HEK293 (cell line): Measurements from ENCODE around the gene ZNF609.
A peak's percentile ranks its signal among the peaks of the same experiment; 100 is the strongest.

Experiments
- CTCF ChIA-PET: fragments of 350-600 bp; formaldehyde crosslinking; extraction: SDS; loops from one replicate; lab custom pipeline; 2021; ENCODE audit warnings: antibody characterized with exemption; lab: Yijun Ruan, JAX
- POLR2A ChIA-PET: fragments of 300-600 bp; formaldehyde crosslinking; extraction: SDS; loops from one replicate; lab custom pipeline; 2020; ENCODE audit warnings: antibody characterized with exemption, inconsistent platforms; lab: Yijun Ruan, JAX
- H3K27ac ChIP-seq: fragments of 200-500 bp; sonication (Bioruptor generic); 2 replicates; pipeline ENCODE4 v1.5.1; 2014; ENCODE audit warnings: low read depth, low read length, control low read depth, inconsistent platforms; ENCODE audit errors: extremely low read depth
- H3K36me3 ChIP-seq, 2 experiments: fragments of 200-500 bp in 1 of 2; sonication (Bioruptor generic) in 1 of 2; 1 replicate in 1 of 2; 2 replicates in 1 of 2; pipeline ENCODE4 v1.5.1; 2014 to 2017; ENCODE audit warnings: inconsistent platforms in 2 of 2, low read length in 2 of 2; ENCODE audit not compliant: control insufficient read depth in 2 of 2, insufficient read depth in 1 of 2
- H3K4me1 ChIP-seq: fragments of 200-500 bp; sonication (Bioruptor generic); 2 replicates; pipeline ENCODE4 v1.5.1; 2014; ENCODE audit warnings: mild to moderate bottlenecking, low read length, inconsistent platforms; ENCODE audit not compliant: control insufficient read depth, insufficient read depth
- H3K4me3 ChIP-seq: 2 replicates; pipeline ENCODE4 v1.5.1; 2011; ENCODE audit warnings: low read depth, mild to moderate bottlenecking, control low read depth, low read length, moderate library complexity
- H3K9me3 ChIP-seq: fragments of 200-500 bp; sonication (Bioruptor generic); 2 replicates; pipeline ENCODE4 v1.5.1; 2014; ENCODE audit warnings: low read depth, low read length, inconsistent platforms; ENCODE audit not compliant: control insufficient read depth, insufficient read depth
- EGR2 ChIP-seq: fragments of 450-650 bp; formaldehyde crosslinking; IDR thresholded peaks from 2 replicates; pipeline ENCODE4 v1.5.1; 2016; ENCODE audit warnings: low read depth, missing biosample characterization, missing genetic modification characterization
- FEZF1 ChIP-seq: fragments of 450-650 bp; formaldehyde crosslinking; IDR thresholded peaks from 2 replicates; pipeline ENCODE4 v1.5.1; 2016; ENCODE audit warnings: missing biosample characterization, missing genetic modification characterization
- GFI1B ChIP-seq: fragments of 450-650 bp; formaldehyde crosslinking; IDR thresholded peaks from 2 replicates; pipeline ENCODE4 v1.5.1; 2016; ENCODE audit warnings: missing biosample characterization, missing genetic modification characterization
- HOXD13 ChIP-seq: sonication (generic); formaldehyde crosslinking; IDR thresholded peaks from 2 replicates; pipeline ENCODE4 v1.8.0; 2022; ENCODE audit warnings: missing genetic modification reagents, borderline replicate concordance
- KLF8 ChIP-seq: fragments of 450-650 bp; formaldehyde crosslinking; IDR thresholded peaks from 2 replicates; pipeline ENCODE4 v1.5.1; 2016; ENCODE audit warnings: missing biosample characterization, missing genetic modification characterization
- OSR2 ChIP-seq: fragments of 450-650 bp; formaldehyde crosslinking; IDR thresholded peaks from 2 replicates; pipeline ENCODE4 v1.5.1; 2016; ENCODE audit warnings: missing biosample characterization, missing genetic modification characterization
- YY1 ChIP-seq: fragments of 450-650 bp; formaldehyde crosslinking; IDR thresholded peaks from 2 replicates; pipeline ENCODE4 v1.5.1; 2018; ENCODE audit warnings: missing biosample characterization, missing genetic modification characterization
- ZEB2 ChIP-seq: fragments of 450-650 bp; formaldehyde crosslinking; IDR thresholded peaks from 2 replicates; pipeline ENCODE4 v1.5.1; 2016; ENCODE audit warnings: missing biosample characterization, missing genetic modification characterization
- ZNF248 ChIP-seq: fragments of 450-650 bp; formaldehyde crosslinking; IDR thresholded peaks from 2 replicates; pipeline ENCODE4 v1.5.1; 2017; ENCODE audit warnings: missing biosample characterization, missing genetic modification characterization
- ZNF529 ChIP-seq: fragments of 450-650 bp; formaldehyde crosslinking; IDR thresholded peaks from 2 replicates; pipeline ENCODE4 v1.5.1; 2017; ENCODE audit warnings: missing genetic modification characterization, missing biosample characterization; ENCODE audit not compliant: insufficient replicate concordance
- ZNF596 ChIP-seq: fragments of 450-650 bp; IDR thresholded peaks from 2 replicates; pipeline ENCODE4 v1.5.0; 2018; ENCODE audit warnings: missing biosample characterization, mild to moderate bottlenecking, missing genetic modification characterization, moderate library complexity
- ZNF629 ChIP-seq: fragments of 450-650 bp; formaldehyde crosslinking; IDR thresholded peaks from 2 replicates; pipeline ENCODE4 v1.5.1; 2017; ENCODE audit warnings: missing biosample characterization, missing genetic modification characterization
- ZSCAN16 ChIP-seq: fragments of 450-650 bp; formaldehyde crosslinking; IDR thresholded peaks from 2 replicates; pipeline ENCODE4 v1.5.1; 2016; ENCODE audit warnings: missing biosample characterization, missing genetic modification characterization
- ZSCAN18 ChIP-seq: fragments of 450-650 bp; formaldehyde crosslinking; IDR thresholded peaks from 2 replicates; pipeline ENCODE4 v1.5.1; 2016; ENCODE audit warnings: missing biosample characterization, missing genetic modification characterization
- TF ChIP-seq, protein P1 (sequence below): fragments of 450-650 bp; formaldehyde crosslinking; optimal IDR thresholded peaks from 2 replicates; pipeline ENCODE3; 2016; ENCODE audit warnings: missing biosample characterization, mild to moderate bottlenecking, missing genetic modification characterization
- TF ChIP-seq, protein P2 (sequence below): fragments of 450-650 bp; formaldehyde crosslinking; IDR thresholded peaks from 2 replicates; pipeline ENCODE4 v1.5.1; 2017; ENCODE audit warnings: missing biosample characterization, missing genetic modification characterization

ZNF609 gene

DNA sequence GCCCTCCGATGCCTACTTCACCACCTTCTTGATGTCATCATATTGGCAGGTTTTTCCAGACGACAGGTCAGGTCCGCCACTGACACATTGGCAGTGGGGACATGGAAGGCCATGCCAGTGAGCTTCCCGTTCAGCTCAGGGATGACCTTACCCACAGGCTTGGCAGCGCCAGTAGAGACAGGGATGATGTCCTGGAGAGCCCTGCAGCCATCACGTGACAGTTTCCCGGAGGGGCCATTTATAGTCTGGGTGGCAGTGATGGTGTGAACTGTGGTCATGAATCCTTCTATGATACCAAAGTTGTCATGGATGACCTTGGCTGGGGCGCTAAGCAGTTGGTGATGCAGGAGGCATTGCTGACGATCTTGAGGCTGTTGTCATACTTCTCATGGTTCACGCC is 68.5 kb downstream of the ZNF609 start:
- no peaks in the 10 kb centered on the region for H3K36me3 ChIP-seq
- peaks cover 12% of the 10 kb centered on the region for H3K4me1 ChIP-seq
- no peak overlapping the region for H3K27ac ChIP-seq
- H3K9me3 ChIP-seq = no peaks in the 10 kb centered on the region
- ChIA-PET POLR2A (no interaction called here), CTCF (no interaction called here)
- H3K4me3 ChIP-seq = no peak overlapping the region
- TF ChIP-seq ZNF596 (tag by site-specific recombination) (no peak), GFI1B (tag by site-specific recombination) (no peak), ZEB2 (no peak), ZSCAN18 (no peak), ZNF248 (tag by site-specific recombination) (no peak), ZNF629 (tag by site-specific recombination) (no peak), ZNF529 (tag by site-specific recombination) (no peak), ZSCAN16 (tag by site-specific recombination) (no peak), YY1 (tag by site-specific recombination) (no peak), FEZF1 (tag by site-specific recombination) (no peak), OSR2 (tag by site-specific recombination) (no peak)
- TF ChIP-seq, protein P1, sequence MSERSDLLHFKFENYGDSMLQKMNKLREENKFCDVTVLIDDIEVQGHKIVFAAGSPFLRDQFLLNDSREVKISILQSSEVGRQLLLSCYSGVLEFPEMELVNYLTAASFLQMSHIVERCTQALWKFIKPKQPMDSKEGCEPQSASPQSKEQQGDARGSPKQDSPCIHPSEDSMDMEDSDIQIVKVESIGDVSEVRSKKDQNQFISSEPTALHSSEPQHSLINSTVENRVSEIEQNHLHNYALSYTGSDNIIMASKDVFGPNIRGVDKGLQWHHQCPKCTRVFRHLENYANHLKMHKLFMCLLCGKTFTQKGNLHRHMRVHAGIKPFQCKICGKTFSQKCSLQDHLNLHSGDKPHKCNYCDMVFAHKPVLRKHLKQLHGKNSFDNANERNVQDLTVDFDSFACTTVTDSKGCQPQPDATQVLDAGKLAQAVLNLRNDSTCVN = no peak

DNA sequence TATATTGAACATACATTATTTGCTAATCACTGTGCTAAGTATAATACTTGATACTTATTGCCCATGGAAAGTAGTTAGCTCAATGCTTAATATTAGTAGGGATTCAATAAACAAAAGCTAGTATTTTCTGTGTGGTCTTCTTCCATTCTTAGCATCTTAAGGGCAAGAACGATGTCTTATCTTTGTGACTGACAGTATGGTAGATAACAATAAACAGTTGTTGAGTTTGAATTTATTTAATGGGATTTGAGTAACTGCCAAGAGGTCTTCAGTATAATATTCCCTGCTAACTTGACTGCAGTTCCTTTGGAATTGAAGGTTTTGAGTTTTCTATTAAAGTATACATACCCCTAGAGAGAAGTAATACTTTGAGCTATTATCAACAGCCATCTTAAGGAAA is 70.1 kb downstream of the ZNF609 start:
- no peak overlapping the region for H3K27ac ChIP-seq
- POLR2A ChIA-PET = no interaction called here
- H3K36me3 ChIP-seq = no peaks in the 10 kb centered on the region
- CTCF ChIA-PET = interaction anchor here (0.6 kb wide), 1 partner anchor 28 kb away, joined by 4 read pairs; no protein-coding TSS in a partner anchor
- no peak overlapping the region for H3K4me3 ChIP-seq
- TF ChIP-seq, protein P2, sequence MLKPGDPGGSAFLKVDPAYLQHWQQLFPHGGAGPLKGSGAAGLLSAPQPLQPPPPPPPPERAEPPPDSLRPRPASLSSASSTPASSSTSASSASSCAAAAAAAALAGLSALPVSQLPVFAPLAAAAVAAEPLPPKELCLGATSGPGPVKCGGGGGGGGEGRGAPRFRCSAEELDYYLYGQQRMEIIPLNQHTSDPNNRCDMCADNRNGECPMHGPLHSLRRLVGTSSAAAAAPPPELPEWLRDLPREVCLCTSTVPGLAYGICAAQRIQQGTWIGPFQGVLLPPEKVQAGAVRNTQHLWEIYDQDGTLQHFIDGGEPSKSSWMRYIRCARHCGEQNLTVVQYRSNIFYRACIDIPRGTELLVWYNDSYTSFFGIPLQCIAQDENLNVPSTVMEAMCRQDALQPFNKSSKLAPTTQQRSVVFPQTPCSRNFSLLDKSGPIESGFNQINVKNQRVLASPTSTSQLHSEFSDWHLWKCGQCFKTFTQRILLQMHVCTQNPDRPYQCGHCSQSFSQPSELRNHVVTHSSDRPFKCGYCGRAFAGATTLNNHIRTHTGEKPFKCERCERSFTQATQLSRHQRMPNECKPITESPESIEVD = 0 out of 2 replicates have a peak, but pooled peaks have one; percentile 33
- no peak for TF ChIP-seq HOXD13 (CRISPR knock-in tag)
- H3K9me3 ChIP-seq = no peaks in the 10 kb centered on the region
- H3K4me1 ChIP-seq = peaks cover 12% of the 10 kb centered on the region

GRCh38 chr15:64530918-64531317 is 70.5 kb downstream of the ZNF609 start:
- no peaks in the 10 kb centered on the region for H3K9me3 ChIP-seq
- H3K27ac ChIP-seq = no peak overlapping the region
- ChIA-PET CTCF (interaction anchor here (0.6 kb wide), 1 partner anchor 27 kb away, joined by 4 read pairs; no protein-coding TSS in a partner anchor), POLR2A (no interaction called here)
- no peak overlapping the region for H3K4me3 ChIP-seq
- peaks cover 11% of the 10 kb centered on the region for H3K4me1 ChIP-seq
- H3K36me3 ChIP-seq = no peaks in the 10 kb centered on the region
- TF ChIP-seq EGR2 (no peak), KLF8 (tag by site-specific recombination) (0 out of 2 replicates have a peak, but pooled peaks have one; percentile 19)
- TF ChIP-seq, protein P2 = 0 out of 2 replicates have a peak, but pooled peaks have one; percentile 22
- TF ChIP-seq, all 188 proteins: peak for 2
